GM10266 (cell line): Measurements from ENCODE around the gene RNF144A.

ENCODE experiments used
- DNase-seq: peaks from one replicate; pipeline ENCODE4 v3.0.0; 2012; ENCODE audit errors: extremely low spot score
- TF ChIP-seq, protein P1 (sequence below): IDR thresholded peaks from 2 replicates; pipeline ENCODE4 v1.5.1; 2012; ENCODE audit warnings: mild to moderate bottlenecking, low read depth; ENCODE audit not compliant: control insufficient read depth, insufficient read depth; ENCODE audit errors: missing control alignments

Gene RNF144A

DNA sequence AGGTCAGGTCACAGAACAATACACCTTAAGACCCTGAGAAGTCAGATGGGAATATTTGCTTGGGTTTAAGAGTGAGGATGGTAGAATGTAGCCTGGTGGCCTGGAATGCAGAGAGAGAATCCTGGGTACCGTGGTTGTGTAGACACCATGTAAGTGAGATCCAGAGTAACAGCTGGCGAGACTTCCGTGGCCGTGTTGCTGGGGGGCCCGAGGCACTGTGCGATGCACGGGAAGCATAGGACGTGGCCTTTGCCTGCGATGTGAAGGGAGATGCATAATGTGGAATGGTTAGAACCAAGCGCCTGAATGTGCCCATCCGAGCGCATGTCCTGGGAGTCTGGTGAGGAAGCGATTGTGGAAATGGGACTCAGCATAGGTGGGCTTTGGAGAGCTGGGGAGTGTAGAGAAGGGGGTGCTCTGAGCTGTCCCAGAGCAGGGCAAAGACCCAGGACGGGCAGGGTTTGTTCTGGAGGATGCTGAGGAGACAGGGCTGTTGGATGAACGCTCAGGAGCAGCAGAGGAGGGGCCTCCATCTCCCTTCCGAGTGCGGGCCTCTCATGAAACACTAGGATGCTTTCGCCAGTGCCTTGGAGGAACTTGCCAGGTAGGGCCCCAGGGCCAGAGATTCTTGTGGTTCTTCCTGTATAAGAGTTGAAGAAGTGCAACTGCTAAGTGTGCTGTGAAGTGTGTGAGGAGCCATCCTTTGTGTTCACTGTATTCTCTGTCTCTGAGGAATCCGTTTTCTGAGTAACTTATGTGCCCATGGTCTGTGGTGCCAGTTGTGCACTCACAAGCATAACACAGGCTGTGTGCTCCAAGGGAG lies 7.1 kb downstream of the RNF144A start:
- TF ChIP-seq, protein P1, sequence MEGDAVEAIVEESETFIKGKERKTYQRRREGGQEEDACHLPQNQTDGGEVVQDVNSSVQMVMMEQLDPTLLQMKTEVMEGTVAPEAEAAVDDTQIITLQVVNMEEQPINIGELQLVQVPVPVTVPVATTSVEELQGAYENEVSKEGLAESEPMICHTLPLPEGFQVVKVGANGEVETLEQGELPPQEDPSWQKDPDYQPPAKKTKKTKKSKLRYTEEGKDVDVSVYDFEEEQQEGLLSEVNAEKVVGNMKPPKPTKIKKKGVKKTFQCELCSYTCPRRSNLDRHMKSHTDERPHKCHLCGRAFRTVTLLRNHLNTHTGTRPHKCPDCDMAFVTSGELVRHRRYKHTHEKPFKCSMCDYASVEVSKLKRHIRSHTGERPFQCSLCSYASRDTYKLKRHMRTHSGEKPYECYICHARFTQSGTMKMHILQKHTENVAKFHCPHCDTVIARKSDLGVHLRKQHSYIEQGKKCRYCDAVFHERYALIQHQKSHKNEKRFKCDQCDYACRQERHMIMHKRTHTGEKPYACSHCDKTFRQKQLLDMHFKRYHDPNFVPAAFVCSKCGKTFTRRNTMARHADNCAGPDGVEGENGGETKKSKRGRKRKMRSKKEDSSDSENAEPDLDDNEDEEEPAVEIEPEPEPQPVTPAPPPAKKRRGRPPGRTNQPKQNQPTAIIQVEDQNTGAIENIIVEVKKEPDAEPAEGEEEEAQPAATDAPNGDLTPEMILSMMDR = no peak

DNA sequence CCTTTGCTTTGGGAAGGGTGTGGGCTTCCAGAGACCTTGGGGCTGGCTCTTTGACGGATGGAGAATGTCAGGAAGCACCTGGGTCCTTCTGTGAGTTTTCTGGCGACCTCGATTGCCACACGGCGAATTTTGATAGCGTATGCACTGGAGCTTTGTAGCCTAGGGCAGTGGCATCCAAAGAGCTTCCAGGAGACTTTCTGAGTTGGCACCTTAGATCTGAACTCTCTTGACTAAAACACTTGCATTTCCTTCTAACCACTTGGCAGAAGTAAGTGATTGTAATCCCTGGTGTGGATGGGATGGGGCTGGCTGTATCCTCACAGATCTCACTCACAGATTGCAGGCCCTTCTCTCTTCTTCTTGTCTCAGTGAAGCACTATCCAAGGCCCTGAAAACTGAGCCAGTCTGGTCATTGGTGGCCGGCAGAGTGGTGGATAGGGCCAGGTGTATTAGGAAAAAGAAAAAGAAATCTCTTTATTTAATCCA lies 7.8 kb downstream of the RNF144A start:
- TF ChIP-seq, protein P1 = no peak
- no peak for DNase-seq

More for the DNA sequence above, 7.1 kb downstream of the RNF144A start:
- DNase-seq = no peak

DNA sequence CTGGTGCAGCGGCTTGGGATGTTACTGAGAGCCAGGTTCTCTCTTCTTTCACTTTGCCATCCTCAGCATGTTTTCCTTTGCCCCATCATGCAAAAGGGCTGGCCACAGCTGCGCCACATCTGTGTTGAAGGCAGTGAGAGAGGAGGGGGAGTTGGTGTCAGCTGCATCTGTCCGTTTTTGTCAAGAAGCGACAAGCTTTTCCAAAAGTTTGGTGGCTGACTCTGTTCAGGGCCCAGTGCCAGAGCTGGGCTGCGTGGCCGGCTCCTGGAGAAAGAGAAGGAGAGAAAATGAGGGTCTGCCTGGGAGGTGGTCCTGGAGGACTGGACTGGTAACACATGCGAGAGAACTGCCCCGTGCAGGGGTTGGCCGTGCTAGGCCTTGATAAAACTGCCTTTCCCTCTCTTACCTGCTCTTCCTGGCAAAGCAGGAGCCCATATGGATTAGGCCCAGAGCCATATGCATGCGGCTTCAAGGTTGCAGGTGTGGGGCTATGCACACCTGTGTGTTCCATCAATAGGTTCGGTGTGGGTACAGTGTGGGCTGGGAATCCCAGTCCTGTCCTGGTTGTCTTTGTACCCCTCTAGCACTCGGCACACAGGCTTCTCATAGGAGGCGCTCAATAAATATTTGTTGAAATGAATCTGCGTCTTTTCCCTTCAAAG lies 9.0 kb downstream of the RNF144A start:
- TF ChIP-seq, protein P1 = no peak
- DNase-seq = no peak

DNA sequence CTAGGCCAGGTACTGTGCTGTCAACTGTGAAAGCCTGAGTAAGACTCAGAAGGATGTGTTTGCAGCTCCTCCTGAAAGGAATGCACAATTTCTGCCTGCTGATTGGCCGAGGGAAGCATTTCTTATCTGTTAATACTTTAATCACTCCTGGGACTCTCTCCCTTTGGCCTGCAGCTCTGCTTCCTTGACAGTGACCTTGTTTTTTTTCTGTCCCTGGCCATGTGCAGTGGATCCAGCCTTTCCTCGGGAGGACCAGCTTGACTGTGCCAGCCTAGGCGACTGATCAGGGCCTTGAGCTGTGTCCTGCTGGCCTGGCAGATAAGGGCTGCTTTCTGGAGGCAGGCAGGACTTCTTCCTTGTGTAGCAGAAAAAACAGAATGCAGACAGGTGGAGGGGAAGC lies 10.0 kb downstream of the RNF144A start:
- DNase-seq = no peak
- TF ChIP-seq, protein P1 = no peak

DNA sequence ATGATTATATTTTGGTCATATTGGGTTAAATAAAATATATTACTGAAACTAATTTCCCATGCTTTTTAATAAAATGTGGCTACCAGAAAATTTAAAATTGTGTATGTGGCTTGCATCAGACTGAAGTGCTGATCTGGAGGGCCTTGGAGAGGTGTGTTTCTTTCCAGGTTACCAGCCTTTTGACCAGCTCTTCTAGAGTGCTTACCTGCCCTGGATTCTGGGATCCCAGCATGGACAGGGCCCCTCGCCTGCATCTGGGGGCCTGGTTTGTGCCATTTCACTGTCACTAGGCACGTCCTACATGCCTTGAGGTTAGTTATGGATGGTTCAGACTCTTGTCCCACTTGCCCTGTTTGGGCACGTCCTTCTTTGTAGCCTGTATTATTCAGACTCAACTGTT lies 10.5 kb downstream of the RNF144A start:
- TF ChIP-seq, protein P1 = no peak

DNA sequence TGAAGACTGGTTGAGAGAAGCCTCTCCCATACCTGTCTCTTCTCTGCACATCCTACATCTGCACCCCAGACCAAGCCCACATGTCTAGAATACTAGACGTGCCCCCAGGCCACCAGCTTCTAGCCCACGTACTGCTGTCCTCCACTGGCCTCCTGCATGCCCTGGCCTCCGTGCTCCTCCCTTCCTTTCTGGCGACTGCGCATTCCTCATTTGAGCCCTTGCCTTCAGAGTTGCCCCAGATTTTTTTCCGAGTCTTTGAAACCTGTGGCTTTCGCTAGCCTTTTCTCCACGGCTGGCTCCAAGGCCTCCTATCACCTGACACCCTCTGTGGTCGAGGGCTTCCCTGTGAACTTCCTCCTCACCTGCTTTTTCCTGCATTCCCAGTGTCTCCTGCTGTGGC lies 11.2 kb downstream of the RNF144A start:
- DNase-seq = no peak
- TF ChIP-seq, protein P1 = no peak

More for the DNA sequence above, 10.5 kb downstream of the RNF144A start:
- no peak for DNase-seq
